GM15510 (cell line): ENCODE results near the gene MRPL23.

Experiments used
- POLR2A ChIP-seq: IDR thresholded peaks from 3 replicates; pipeline ENCODE4 v1.6.1; 2011; ENCODE audit warnings: borderline replicate concordance; ENCODE audit not compliant: insufficient read length; ENCODE audit errors: extremely low read depth

MRPL23 gene

DNA sequence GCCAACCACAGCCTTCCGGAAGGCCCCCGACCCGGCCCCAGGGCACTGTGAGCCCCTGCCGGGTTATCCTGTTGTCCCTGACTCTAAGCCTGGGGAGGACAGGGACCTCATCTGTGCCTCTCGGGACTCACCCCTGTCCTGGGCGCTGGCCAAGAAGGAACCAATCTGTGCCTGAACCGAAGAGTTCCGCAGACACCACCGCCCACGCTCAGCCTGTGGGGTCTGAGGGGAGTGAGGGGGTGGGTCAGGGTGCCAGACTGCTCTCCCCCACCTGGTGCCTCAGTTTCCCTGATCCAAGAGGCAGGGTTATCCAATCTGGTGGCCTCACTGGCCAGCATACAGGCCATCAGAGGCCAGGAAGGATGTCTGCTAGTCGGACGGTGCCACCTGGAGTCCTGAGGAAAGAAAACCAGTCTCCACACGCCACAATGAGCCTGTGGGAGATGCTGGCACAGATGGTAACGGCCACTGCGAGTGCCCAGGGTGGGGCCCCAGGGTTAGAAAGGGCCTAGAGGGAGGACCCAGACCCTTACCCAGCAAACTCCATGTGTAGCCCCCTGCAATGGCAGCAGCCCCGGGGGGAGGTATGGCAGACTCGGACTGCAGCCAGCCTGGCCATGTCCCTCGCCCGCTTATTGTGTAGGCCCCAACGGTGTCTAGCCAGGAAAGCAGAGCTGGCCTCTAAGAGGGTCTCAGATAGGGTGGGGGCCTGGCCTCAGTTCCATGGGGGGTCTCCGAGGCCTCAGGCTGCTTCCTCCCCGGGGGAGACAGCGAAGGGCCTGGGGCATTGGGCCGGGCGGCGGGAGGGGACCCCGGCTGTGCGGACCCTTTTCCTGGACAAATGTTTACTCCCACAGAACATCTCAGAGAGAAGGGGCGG, 28.5 kb upstream of the MRPL23 start:
- TF ChIP-seq POLR2A, result no peak

DNA sequence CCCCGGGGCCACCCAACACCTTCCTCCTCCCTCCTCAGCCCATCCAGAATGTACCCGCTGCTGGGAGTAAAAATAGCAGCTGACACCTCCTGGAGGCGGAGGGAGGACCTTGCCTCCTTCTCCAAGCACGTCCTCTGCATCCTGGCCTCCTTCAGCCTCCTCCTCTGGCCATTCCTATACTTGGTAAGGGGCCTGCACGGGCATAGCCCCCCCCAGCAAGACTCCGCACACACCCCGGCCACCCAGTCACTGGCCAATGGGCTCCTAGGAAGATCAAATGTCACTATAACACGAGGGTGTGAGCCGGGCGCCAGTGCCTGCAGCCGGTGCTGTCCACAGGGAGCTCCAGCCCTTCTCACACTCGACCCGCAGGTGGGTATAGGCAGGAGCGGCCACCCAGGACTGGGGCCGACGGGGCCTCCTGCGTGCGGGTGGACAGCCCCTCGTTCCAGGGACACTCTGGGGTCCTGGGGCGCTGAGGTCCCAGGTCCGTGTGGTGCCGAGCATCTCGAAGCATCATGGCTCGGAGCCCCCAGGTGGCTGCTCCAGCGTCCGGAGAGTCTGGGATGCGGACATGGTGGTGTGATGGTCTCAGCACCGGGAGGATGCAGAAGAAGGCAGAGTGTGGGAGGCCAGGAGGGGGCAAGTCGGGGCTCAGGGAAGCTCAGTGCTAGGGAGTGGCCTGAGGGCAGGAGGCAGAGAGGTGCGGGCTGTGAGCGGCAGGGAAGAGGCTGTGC, 27.6 kb upstream of the MRPL23 start, which contains the start of gene TNNT3:
Gene TNNT3, plus strand, starts transcription at position 313 of the 737 bp plus-strand sequence. CDS start 3,172 bp downstream, outside the sequence.
- no peak for TF ChIP-seq POLR2A

GRCh38 chr11:1920128-1920908, 26.8 kb upstream of the MRPL23 start:
- no peak for TF ChIP-seq POLR2A

DNA sequence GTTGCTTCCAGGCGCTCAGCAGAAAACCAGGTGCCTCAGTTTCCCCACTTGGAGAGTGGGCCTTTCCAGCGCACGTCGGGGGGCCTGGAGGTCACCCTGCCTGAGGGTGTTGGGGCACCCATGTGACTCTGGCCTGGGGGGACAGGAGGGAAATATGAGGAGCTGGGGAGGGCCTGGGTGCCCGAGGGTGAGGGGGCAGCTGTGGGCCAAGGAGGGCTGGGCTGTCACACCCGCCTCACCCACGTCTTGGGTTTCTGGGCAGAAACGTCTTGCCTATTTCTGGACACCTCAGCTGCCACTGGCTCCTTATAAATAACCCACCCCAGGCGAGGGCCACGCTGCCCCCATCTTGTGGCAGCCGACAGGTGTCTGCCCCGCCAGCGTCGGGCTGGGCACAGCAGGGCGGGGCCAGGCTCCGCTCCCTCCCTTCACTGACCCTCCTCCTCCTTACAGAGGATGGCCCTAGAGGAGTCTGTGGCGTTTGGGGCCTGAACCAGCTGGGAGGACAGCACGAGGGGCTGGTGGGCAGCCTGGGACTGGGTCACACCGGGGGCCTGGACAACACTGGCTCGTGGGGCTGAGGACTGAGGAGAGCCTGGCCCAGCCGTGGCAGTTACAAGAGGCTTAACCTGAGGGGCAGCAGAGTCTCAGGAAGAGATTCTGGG, 26.1 kb upstream of the MRPL23 start:
- no peak for TF ChIP-seq POLR2A

DNA sequence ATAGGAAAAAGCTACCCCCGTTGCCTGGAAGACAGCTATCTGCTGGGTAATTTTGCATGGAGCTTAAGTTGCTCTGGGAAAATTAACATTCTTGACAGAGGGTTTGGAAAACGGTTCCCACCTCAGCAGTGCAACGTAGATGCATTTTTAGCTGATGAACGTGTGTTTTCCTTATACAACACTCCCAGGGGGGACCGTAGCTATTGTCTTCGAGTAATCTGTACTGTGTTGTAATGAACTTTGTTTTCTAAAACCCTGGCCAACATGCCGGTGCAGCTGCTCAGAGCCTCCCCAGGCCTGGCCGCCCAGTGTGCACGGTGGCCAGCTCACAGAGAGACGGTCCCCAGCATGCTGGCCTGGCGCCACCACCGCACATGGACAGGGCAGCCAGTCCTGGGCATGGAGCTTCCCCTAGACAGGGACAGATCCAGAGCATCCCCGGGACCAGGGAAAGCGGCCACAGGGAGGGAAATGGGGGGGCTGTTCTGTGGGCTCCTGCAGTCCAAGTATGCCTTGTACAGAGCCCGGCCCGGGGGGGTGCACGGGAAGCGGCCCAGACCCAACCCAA, 25.5 kb upstream of the MRPL23 start:
- no peak for TF ChIP-seq POLR2A

DNA sequence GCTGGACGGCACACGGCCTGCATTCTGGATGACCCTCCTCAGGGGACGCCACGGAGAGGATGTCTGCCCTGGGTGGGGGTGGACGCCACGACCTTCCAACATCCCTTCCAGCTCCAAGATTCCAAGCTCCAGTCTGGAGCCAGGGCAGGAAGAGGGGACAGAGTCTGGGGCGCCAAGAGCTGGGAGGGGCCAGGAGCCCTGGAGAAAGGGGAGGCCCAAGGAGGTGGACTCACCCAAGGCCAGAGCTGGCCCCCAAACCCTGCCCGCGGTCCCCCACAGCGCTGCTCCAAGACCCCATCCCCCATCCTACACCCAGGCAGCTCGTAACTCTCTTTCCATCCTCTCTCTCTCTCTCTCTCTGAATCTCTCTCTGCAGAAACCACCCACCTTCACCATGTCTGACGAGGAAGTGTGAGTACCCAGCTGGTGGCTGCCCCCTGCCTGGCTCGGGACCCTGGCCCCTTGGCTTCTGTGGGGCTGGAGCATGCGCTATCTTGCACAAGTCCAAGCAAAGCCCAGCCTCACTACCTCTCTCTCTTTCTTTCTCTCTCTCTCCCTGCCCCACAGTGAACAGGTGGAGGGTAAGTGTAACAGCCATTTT, 24.6 kb upstream of the MRPL23 start:
- TF ChIP-seq POLR2A, result no peak

GRCh38 chr11:1923201-1923956, 23.8 kb upstream of the MRPL23 start:
- TF ChIP-seq POLR2A, result no peak

- TF ChIP-seq POLR2A, result no peak
These were observed 23.0 kb upstream of the MRPL23 start for GRCh38 chr11:1924181-1924580.

DNA sequence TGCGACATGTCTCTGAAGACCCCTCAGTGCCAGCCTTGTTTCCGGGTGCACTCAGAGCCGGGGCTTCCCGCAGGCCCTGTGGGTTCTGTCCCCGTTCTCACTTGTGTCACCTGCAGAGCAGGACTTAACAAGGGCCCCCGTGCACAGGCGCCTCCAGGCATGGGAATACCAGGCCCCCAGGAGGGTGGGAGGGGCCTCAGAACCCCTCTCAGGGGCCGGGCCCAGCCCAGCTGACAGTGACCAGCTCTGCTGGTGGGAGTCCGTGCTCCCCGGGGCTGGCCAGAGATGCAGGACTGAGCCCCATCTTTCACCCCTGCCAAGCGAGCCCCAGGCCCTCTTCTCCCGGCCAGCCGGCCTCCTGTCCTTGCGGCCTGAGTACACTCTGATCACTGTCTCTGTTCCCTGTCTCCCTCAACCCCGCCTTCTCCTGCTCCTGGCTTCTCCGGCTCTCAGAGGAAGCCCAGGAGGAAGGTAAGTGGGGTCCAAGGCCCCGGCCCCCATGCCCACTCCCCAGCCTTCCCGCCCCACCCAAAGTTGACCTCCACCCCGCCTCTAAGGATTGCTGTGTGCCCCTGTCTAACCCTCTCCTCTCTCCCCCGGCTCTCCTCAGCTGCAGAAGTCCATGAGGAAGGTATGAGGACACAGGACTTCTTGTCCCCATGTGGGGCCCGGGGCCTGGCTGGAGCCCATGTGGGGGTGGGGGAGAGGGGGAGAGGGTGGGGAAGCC, 22.3 kb upstream of the MRPL23 start:
- no peak for TF ChIP-seq POLR2A

DNA sequence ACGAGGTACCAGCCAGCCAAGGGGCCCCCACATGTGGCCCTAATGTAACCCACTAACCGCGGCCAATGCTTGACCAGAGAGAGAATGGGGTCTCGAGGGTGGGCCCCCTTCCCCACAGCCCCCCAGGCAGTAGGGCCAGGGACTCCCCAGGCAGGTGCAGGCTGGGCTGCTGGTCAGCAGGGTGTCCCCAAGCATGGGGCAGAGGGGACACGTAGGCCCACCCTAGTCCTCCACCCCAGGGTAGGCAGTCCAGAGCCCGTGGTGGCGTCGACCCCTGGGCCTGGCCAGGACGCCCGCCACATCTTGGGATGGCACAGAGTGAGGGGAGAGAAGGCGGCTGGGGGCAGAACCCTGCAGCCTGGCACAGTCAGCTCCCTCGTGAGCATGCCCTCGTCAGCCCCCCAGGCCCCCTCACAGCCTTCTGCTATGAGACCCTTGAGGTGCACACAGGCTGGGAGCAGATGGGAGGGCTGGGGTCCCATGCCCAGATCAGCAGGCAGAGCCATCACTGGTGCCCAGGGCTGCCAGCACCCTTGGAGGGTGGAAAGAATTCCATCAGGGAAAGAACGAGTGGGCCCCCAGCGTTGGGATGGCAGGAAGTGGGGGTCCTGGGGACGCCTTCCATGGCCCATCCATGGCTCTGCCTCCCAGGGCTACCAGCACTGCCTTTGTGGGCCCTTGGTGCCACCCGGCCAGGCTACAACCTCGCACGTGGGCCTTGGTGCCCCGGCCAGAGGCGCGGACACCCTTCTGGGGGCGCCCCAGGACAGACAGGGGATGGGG, 21.6 kb upstream of the MRPL23 start:
- no peak for TF ChIP-seq POLR2A

GRCh38 chr11:1926156-1927025, 20.7 kb upstream of the MRPL23 start:
- no peak for TF ChIP-seq POLR2A
